ENCODE results near the gene ELFN1.

Gene ELFN1

GRCh38 chr7:1745018-1745532, 75.0 kb downstream of the ELFN1 start:
- DNase-seq, result no peak

GRCh38 chr7:1745576-1746490, 75.8 kb downstream of the ELFN1 start:
- DNase-seq, result no peak

GRCh38 chr7:1746491-1746975, 76.5 kb downstream of the ELFN1 start:
- DNase-seq, result no peak

- DNase-seq, result no peak
Observed at GRCh38 chr7:1747004-1747801, 77.1 kb downstream of the ELFN1 start.

GRCh38 chr7:1748076-1748838, 78.2 kb downstream of the ELFN1 start:
- no peak for DNase-seq

- no peak for DNase-seq
Observed at GRCh38 chr7:1748839-1749173, 78.7 kb downstream of the ELFN1 start.

GRCh38 chr7:1749351-1749863, 79.3 kb downstream of the ELFN1 start:
- no peak for DNase-seq

GRCh38 chr7:1749864-1750466, 79.9 kb downstream of the ELFN1 start:
- no peak for DNase-seq

- DNase-seq, result no peak
Observed at GRCh38 chr7:1750541-1751021, 80.5 kb downstream of the ELFN1 start.

GRCh38 chr7:1752111-1752510, 82.0 kb downstream of the ELFN1 start:
- DNase-seq, result no peak

GRCh38 chr7:1752771-1753563, 82.9 kb downstream of the ELFN1 start:
- DNase-seq, result no peak

GRCh38 chr7:1753564-1753867, 83.4 kb downstream of the ELFN1 start:
- DNase-seq, result no peak

- no peak for DNase-seq
Observed at GRCh38 chr7:1754345-1754908, 84.3 kb downstream of the ELFN1 start.

- DNase-seq, result no peak
Observed at GRCh38 chr7:1755783-1756625, 85.9 kb downstream of the ELFN1 start.

- no peak for DNase-seq
Observed at GRCh38 chr7:1757601-1758000, 87.5 kb downstream of the ELFN1 start.

GRCh38 chr7:1758028-1758858, 88.2 kb downstream of the ELFN1 start:
- peak; percentile 33 to 41 for DNase-seq

GRCh38 chr7:1758859-1759521, 88.9 kb downstream of the ELFN1 start:
- no peak for DNase-seq

- no peak for DNase-seq
Observed at GRCh38 chr7:1761097-1761496, 91.0 kb downstream of the ELFN1 start.

GRCh38 chr7:1761774-1762173, 91.7 kb downstream of the ELFN1 start:
- DNase-seq, result no peak

Data from stimulated activated CD4-positive, alpha-beta T cell treated with anti-CD3 and anti-CD28 coated beads, Interleukin-2, amount 100 ng/mL, for 24 hours (primary cell).